ENCODE results near the gene ARVCF. TPM values are rescaled to one million over a fixed set of nuclear protein-coding genes. Genes with fewer than 3 reads are reported as not detected.

The ARVCF gene
- total and polyA plus RNA-seq, 2 of the 8 experiments (the other 6 are each of a cell fraction or from before 2014, with no cell fraction given) = 31.0 to 43.2 TPM

- TF ChIP-seq JUN (IDR thresholded peaks at IDR 0.05; ENCODE audit: low read depth, low read length) (no peak), FOSL1 (IDR thresholded peaks at IDR 0.05; ENCODE audit: insufficient read depth, low read depth, low read length) (no peak), HDAC2 (IDR thresholded peaks at IDR 0.05; ENCODE audit: borderline replicate concordance in 1 of 2, low read depth in 2 of 2, low read length in 2 of 2) (no peak), BCL11A (IDR thresholded peaks at IDR 0.05; ENCODE audit: low read depth in 2 of 2, low read length in 2 of 2) (no peak), SP4 (IDR thresholded peaks at IDR 0.05; ENCODE audit: low read length) (0 out of 2 replicates have a peak, but pooled peaks have one; percentile 64), KDM5A (IDR thresholded peaks at IDR 0.05; ENCODE audit: low read length) (no peak), TBP (IDR thresholded peaks at IDR 0.05; ENCODE audit: low read depth, low read length) (0 out of 2 replicates have a peak, but pooled peaks have one; percentile 11), EZH2 (IDR thresholded peaks at IDR 0.05; ENCODE audit: low read depth, low read length, severe bottlenecking) (peak; percentile 40), TAF1 (IDR thresholded peaks at IDR 0.05; ENCODE audit: low read depth, low read length) (no peak), RXRA (IDR thresholded peaks at IDR 0.05; ENCODE audit: insufficient read depth, low read depth, low read length) (no peak), RNF2 (IDR thresholded peaks at IDR 0.05; ENCODE audit: borderline replicate concordance, low read depth, low read length, missing control alignments, poor library complexity, severe bottlenecking) (no peak), POLR2AphosphoS5 (IDR thresholded peaks at IDR 0.05; ENCODE audit: low read depth, low read length) (no peak), KDM4A (IDR thresholded peaks at IDR 0.05; ENCODE audit: low read depth, low read length, severe bottlenecking) (peak; percentile 85), CTBP2 (IDR thresholded peaks at IDR 0.05; ENCODE audit: borderline replicate concordance, insufficient read depth, insufficient read length, low read length) (no peak), CEBPB (IDR thresholded peaks at IDR 0.05; ENCODE audit: low read depth, low read length) (no peak)
These were observed at the start of gene ARVCF (continued) for GRCh38 chr22:20016734-20017621.
